ENCODE measurements around the gene CA4. TPM values are rescaled to one million over a fixed set of nuclear protein-coding genes. Genes with fewer than 3 reads are reported as not detected.
"Not testable (repeated sequence)": the region's sequence is repeated elsewhere in the genome, so short reads cannot be mapped to it uniquely, and the experiment has no call there.

Gene CA4
- total and polyA plus RNA-seq, 4 experiments from 2014 or later = not detected

- POLR2A ChIA-PET (ENCODE audit: partially characterized antibody) = not testable (repeated sequence)
Measured at GRCh38 chr17:60116196-60116595, 33.6 kb upstream of the CA4 start.

GRCh38 chr17:60119162-60119561 is 30.6 kb upstream of the CA4 start:
- H3K4me3 ChIP-seq (ENCODE audit: low read length in 2 of 2); intact Hi-C loops (cut with micrococcal nuclease); H3K4me1 Mint-ChIP-seq; H3K9me3 Mint-ChIP-seq; H3K27me3 ChIP-seq (ENCODE audit: insufficient read depth, low read length); H3K27me3 Mint-ChIP-seq; DNase-seq; H3K9me3 ChIP-seq (ENCODE audit: control insufficient read depth in 1 of 2, low read length in 2 of 2); H3K4me3 Mint-ChIP-seq; H3K27ac ChIP-seq (ENCODE audit: low read depth, low read length); CTCF ChIA-PET (ENCODE audit: partially characterized antibody); H3K4me1 ChIP-seq (ENCODE audit: insufficient read depth, low read length); H3K36me3 Mint-ChIP-seq; H3K36me3 ChIP-seq (ENCODE audit: insufficient read depth, low read length); POLR2A ChIA-PET (ENCODE audit: partially characterized antibody); H3K27ac Mint-ChIP-seq: not testable (repeated sequence)

More at GRCh38 chr17:60116196-60116595, 33.6 kb upstream of the CA4 start:
- H3K36me3 Mint-ChIP-seq; H3K27ac Mint-ChIP-seq; H3K4me1 Mint-ChIP-seq; H3K4me1 ChIP-seq (ENCODE audit: insufficient read depth, low read length); intact Hi-C loops (cut with micrococcal nuclease); H3K36me3 ChIP-seq (ENCODE audit: insufficient read depth, low read length); H3K9me3 ChIP-seq (ENCODE audit: control insufficient read depth in 1 of 2, low read length in 2 of 2); H3K9me3 Mint-ChIP-seq; H3K27me3 Mint-ChIP-seq; H3K27ac ChIP-seq (ENCODE audit: low read depth, low read length); CTCF ChIA-PET (ENCODE audit: partially characterized antibody); DNase-seq; H3K4me3 Mint-ChIP-seq; H3K4me3 ChIP-seq (ENCODE audit: low read length in 2 of 2); H3K27me3 ChIP-seq (ENCODE audit: insufficient read depth, low read length): not testable (repeated sequence)

DNA sequence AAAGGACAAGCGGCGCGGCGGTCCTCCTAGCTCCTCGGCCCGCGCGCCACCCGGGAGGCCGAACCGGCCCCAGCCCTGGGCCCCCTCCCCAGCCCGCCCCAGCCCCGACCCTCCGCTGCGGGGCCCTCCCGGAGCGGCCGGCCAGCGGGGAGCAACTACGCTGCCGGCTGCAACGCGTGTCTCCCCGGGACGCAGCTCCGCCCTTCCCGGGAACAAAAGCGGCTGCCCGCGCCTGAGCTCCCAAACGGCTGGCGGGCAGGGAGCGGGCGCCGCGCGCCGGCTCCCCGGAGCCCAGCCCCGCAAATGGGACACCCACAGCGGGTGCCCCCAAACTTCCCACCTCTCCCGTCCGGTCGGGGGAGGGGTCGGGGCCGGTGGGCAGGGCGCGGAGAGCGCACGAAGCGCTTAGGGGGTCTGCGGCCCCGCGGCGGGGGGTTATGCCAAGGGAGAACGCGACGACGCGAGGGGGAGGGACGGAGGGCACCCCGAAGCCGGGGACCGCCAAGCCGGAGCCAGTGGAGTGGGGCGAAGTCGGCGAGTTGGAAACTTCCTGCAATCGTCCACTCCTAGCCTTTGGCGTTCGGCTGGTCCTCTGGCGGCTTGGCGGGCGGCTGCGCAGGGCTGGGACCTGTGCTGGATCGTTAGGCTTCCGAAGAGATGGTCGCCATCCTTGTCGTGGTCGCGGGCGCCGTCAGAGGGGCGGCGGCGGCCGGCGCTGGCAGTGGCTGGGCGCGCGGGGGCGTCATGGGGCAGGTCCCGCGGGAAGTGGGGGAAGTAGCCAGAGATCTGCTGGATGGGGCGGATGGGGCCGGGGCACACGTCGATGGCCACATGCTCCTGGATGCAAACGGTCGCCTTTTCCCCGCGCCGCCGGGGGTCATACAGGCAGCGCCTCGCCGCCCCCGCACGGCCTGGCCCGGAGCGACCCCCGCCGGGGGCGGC is 29.7 kb upstream of the CA4 start:
- DNase-seq; H3K9me3 ChIP-seq (ENCODE audit: control insufficient read depth in 1 of 2, low read length in 2 of 2); H3K9me3 Mint-ChIP-seq; intact Hi-C loops (cut with micrococcal nuclease); POLR2A ChIA-PET (ENCODE audit: partially characterized antibody); H3K36me3 ChIP-seq (ENCODE audit: insufficient read depth, low read length); H3K4me3 Mint-ChIP-seq; H3K27ac ChIP-seq (ENCODE audit: low read depth, low read length); H3K4me1 Mint-ChIP-seq; CTCF ChIA-PET (ENCODE audit: partially characterized antibody); H3K27me3 ChIP-seq (ENCODE audit: insufficient read depth, low read length); H3K4me1 ChIP-seq (ENCODE audit: insufficient read depth, low read length); H3K27me3 Mint-ChIP-seq; H3K36me3 Mint-ChIP-seq; H3K4me3 ChIP-seq (ENCODE audit: low read length in 2 of 2); H3K27ac Mint-ChIP-seq: not testable (repeated sequence)

- Histone ChIP-seq H3K9me3 (ENCODE audit: control insufficient read depth in 1 of 2, low read length in 2 of 2) (no peaks in the 10 kb centered on the region), H3K36me3 (ENCODE audit: insufficient read depth, low read length) (no peaks in the 10 kb centered on the region), H3K27ac (ENCODE audit: low read depth, low read length) (no peak overlapping the region), H3K4me1 (ENCODE audit: insufficient read depth, low read length) (no peaks in the 10 kb centered on the region), H3K4me3 (ENCODE audit: low read length in 2 of 2) (no peak overlapping the region), H3K27me3 (ENCODE audit: insufficient read depth, low read length) (no peaks in the 10 kb centered on the region)
- H3K27ac Mint-ChIP-seq = peak overlapping the region in 1 of 7 donors; percentile 21
- H3K36me3 Mint-ChIP-seq = peaks cover 0 to 1% of the 10 kb centered on the region in 2 donors
- intact Hi-C loops (cut with micrococcal nuclease) = no loop called here
- CTCF ChIA-PET (ENCODE audit: partially characterized antibody) = no interaction called here
- peaks cover 0 to 1% (median under 1%) of the 10 kb centered on the region in 4 donors for H3K4me1 Mint-ChIP-seq
- DNase-seq = no peak
- H3K27me3 Mint-ChIP-seq = peaks cover 0 to 4% of the 10 kb centered on the region in 2 donors
- H3K4me3 Mint-ChIP-seq = no peak overlapping the region
- no peaks in the 10 kb centered on the region for H3K9me3 Mint-ChIP-seq
- POLR2A ChIA-PET (ENCODE audit: partially characterized antibody) = no interaction called here
Measured at GRCh38 chr17:60127068-60128064, 22.4 kb upstream of the CA4 start.

- Histone ChIP-seq H3K27ac (ENCODE audit: low read depth, low read length) (no peak overlapping the region), H3K36me3 (ENCODE audit: insufficient read depth, low read length) (no peaks in the 10 kb centered on the region), H3K27me3 (ENCODE audit: insufficient read depth, low read length) (no peaks in the 10 kb centered on the region), H3K4me1 (ENCODE audit: insufficient read depth, low read length) (no peaks in the 10 kb centered on the region), H3K9me3 (ENCODE audit: control insufficient read depth in 1 of 2, low read length in 2 of 2) (no peaks in the 10 kb centered on the region), H3K4me3 (ENCODE audit: low read length in 2 of 2) (no peak overlapping the region)
- H3K27me3 Mint-ChIP-seq = peaks cover 0 to 4% of the 10 kb centered on the region in 2 donors
- intact Hi-C loops (cut with micrococcal nuclease) = no loop called here
- no peak for DNase-seq
- peaks cover 0 to 4% of the 10 kb centered on the region in 2 donors for H3K36me3 Mint-ChIP-seq
- POLR2A ChIA-PET (ENCODE audit: partially characterized antibody) = no interaction called here
- no peak overlapping the region for H3K4me3 Mint-ChIP-seq
- peaks cover 4 to 7% (median 4%) of the 10 kb centered on the region in 4 donors for H3K4me1 Mint-ChIP-seq
- H3K27ac Mint-ChIP-seq = peak overlapping the region in 1 of 7 donors; percentile 68
- CTCF ChIA-PET (ENCODE audit: partially characterized antibody) = interaction anchor here (1.7 kb wide), 1 partner anchor 18 kb away, joined by 3 read pairs; no protein-coding TSS in a partner anchor
- no peaks in the 10 kb centered on the region for H3K9me3 Mint-ChIP-seq
Measured at GRCh38 chr17:60128171-60128859, 21.5 kb upstream of the CA4 start.

- H3K27ac Mint-ChIP-seq = no peak overlapping the region
- Histone ChIP-seq H3K36me3 (ENCODE audit: insufficient read depth, low read length) (no peaks in the 10 kb centered on the region), H3K27ac (ENCODE audit: low read depth, low read length) (no peak overlapping the region), H3K4me3 (ENCODE audit: low read length in 2 of 2) (no peak overlapping the region), H3K4me1 (ENCODE audit: insufficient read depth, low read length) (peaks cover 3% of the 10 kb centered on the region), H3K9me3 (ENCODE audit: control insufficient read depth in 1 of 2, low read length in 2 of 2) (no peaks in the 10 kb centered on the region), H3K27me3 (ENCODE audit: insufficient read depth, low read length) (no peaks in the 10 kb centered on the region)
- ChIA-PET POLR2A (ENCODE audit: partially characterized antibody) (interaction anchor here (0.6 kb wide), 1 partner anchor 9 kb away, joined by 3 read pairs; no protein-coding TSS in a partner anchor), CTCF (ENCODE audit: partially characterized antibody) (interaction anchor here (1.7 kb wide), 1 partner anchor 19 kb away, joined by 3 read pairs; no protein-coding TSS in a partner anchor)
- H3K27me3 Mint-ChIP-seq = peaks cover 0 to 4% of the 10 kb centered on the region in 2 donors
- H3K4me3 Mint-ChIP-seq = no peak overlapping the region
- H3K9me3 Mint-ChIP-seq = no peaks in the 10 kb centered on the region
- peaks cover 5 to 16% (median 9%) of the 10 kb centered on the region in 4 donors for H3K4me1 Mint-ChIP-seq
- DNase-seq = no peak
- intact Hi-C loops (cut with micrococcal nuclease) = no loop called here
- H3K36me3 Mint-ChIP-seq = peaks cover 0 to 4% of the 10 kb centered on the region in 2 donors
Measured at GRCh38 chr17:60129164-60129563, 20.6 kb upstream of the CA4 start.
